ENCODE measurements around the gene COG4.

DNA sequence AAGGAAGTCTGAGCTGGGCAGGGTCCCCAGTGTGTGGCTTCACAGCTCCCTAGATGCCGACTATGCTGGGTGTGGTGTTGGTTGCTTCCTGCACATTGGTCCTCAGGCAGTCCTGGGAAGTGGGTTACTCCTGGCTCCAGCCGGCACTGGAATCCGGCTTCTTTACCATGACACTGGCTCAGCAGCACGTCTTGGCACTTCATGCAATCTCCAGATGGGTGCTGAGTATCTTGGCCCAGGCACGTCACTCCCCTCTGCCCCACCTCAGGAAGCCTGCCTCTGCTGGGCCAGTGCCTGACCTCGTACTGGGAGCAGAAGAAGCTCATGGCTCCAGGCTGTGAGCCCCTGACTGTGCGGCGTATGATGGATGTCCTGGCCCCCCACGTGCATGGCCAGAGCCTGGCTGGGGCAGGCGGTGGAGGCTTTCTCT, 44.4 kb downstream of the COG4 start:
- TF ChIP-seq, protein P1, sequence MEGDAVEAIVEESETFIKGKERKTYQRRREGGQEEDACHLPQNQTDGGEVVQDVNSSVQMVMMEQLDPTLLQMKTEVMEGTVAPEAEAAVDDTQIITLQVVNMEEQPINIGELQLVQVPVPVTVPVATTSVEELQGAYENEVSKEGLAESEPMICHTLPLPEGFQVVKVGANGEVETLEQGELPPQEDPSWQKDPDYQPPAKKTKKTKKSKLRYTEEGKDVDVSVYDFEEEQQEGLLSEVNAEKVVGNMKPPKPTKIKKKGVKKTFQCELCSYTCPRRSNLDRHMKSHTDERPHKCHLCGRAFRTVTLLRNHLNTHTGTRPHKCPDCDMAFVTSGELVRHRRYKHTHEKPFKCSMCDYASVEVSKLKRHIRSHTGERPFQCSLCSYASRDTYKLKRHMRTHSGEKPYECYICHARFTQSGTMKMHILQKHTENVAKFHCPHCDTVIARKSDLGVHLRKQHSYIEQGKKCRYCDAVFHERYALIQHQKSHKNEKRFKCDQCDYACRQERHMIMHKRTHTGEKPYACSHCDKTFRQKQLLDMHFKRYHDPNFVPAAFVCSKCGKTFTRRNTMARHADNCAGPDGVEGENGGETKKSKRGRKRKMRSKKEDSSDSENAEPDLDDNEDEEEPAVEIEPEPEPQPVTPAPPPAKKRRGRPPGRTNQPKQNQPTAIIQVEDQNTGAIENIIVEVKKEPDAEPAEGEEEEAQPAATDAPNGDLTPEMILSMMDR (IDR thresholded peaks at IDR 0.05), result no peak
- TF ChIP-seq POLR2AphosphoS5 (IDR thresholded peaks at IDR 0.05), result no peak

Data from breast epithelium (tissue), 3 donors.